GM18507 (cell line): Measurements from ENCODE around the gene ANKMY1.

Source experiments
- DNase-seq: peaks from one replicate; pipeline ENCODE4 v3.0.0; 2011; ENCODE audit warnings: low read depth; ENCODE audit not compliant: insufficient read length; ENCODE audit errors: extremely low spot score
- FAIRE-seq: peaks from 2 replicates; lab custom pipeline; 2011; peaks lifted over from hg19 to GRCh38; lab: Jason Lieb, UNC

Gene ANKMY1

DNA sequence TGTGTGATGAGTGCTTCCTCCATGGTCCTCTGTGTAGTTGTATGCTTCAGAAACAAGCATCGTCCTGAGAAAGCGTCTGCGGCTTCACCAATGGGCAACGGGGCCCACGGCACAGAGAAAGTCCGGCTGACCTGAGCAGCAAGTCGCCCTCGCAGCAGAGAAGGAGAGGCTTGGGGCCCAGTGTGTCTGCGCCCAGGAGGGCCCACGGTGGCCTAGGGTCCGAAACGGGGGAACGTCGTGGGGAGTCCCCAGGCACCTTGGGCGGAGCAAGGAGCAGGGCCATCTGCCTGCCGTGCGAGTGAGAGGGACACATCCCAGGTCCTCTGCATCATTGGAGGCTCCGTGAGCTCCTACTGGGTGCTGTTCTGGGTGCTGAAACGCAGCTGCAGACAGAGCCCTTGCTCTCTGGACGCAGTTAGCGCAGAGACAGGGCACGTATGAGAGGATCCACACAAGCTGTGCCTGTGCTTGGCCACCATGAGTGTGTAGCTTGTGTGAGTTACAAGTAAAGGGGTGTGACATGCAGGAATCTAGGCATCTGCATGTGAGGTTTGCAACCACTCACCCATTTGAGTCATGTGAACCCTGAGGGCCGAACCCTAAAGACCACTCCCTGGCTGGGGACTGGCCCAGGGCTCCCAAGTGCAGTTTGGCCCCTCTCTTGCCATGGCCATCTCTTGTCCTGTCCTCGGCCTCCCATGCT, 111.7 kb downstream of the ANKMY1 start:
- FAIRE-seq: no peak
- DNase-seq: no peak

DNA sequence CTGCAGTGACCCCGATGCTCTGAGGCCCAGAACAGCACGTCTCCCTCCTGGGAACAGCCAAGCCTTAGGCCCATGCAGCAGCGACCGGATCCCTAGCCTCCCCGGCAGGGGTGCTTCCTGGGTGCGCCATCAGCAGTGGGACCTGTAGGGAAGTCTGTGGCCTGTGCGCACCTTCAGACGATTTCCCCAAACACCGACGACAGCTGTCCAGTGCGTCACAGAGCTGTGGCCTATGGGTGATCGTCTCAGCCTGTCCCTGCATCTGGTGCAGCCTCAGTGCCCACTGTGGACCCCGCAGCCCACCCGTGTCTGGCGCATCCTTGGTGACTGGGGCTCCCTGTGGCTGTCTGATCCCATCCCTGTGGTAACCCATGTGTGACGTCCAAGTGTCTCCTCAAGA, 113.3 kb downstream of the ANKMY1 start:
- FAIRE-seq (no peak), DNase-seq (no peak)

DNA sequence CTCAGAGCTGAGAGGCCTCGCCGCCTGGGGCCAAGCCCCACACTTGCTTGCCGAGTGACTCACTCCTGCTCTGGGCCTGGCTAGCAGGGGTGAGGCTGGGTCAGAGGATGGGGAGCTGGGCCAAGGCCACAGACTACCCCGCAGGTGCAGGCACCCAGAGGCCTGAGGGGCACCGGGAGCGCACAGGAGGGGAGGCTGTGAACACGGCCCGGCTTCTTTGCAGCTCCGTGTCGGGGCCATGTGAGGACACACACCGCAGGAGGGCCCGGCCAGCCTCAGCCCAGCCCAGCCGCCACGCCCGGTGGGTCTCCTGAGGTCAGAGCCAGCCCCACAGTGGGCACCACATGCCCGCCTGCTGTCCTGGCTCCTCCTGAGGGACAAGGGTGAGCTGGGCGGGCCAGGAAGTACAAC, 113.9 kb downstream of the ANKMY1 start:
- DNase-seq: no peak

DNA sequence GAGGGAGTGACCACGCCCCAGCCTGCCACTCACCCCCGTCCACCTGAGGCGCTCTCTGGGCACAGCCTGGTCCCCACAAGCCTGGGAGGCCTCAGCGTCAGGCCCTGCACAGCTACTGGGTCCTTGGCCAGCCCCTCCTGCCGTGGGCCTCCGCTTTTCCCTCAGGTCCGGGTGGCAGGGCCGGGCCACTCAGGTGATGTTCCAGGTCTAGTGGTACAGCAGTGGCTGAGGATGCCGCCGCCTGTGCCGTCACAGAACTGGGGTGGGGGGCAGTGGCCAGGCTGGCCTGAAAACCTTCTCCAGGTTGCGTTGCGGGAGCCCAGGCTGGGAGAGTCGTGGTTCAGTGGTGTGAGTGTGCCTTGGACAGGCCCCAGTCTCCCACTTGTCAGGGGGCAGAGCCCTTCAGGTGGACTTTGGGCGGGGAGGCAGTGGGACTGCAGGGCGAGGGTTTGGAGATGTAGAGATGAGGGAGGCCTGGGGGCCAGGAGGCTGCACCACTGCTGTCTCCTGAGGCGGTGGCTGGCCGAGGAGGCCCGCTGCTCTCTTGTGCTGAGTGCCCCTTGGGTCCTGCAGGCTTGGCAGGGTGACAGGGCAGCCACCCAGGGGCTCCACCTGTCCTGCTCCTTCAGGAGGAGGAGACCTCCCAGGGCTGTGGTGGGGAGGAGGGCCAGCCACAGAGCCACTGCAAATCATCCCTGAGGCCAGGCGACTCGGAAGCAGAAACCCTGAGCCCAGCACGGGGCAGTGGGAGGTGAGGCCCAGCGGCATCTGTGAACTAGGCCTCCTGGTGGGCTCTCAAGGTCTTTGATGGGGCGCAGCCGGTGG, 114.7 kb downstream of the ANKMY1 start:
- FAIRE-seq (no peak), DNase-seq (no peak)

More for the DNA sequence above, 113.9 kb downstream of the ANKMY1 start:
- FAIRE-seq: no peak

DNA sequence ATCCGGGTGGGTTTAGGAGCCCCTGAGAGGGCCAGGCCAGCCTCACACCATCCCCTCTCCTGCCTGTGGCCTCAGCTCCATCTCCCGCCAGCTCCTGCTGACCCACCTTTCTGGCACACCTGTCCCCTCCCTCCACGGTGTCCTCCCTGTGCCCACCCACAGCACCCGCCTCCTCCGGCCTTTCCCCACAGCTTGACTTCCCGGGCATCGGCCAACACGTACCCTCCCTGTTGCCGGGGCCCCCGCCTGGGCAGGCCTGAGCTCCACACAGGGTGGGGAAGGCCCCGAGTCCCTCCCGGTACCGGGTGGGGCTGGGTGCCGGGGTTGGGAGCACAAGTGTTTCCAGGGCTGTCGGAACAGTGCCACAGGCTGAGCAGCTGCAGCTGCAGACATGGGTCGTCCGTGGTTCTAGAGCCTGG, 115.8 kb downstream of the ANKMY1 start:
- FAIRE-seq (no peak), DNase-seq (no peak)

DNA sequence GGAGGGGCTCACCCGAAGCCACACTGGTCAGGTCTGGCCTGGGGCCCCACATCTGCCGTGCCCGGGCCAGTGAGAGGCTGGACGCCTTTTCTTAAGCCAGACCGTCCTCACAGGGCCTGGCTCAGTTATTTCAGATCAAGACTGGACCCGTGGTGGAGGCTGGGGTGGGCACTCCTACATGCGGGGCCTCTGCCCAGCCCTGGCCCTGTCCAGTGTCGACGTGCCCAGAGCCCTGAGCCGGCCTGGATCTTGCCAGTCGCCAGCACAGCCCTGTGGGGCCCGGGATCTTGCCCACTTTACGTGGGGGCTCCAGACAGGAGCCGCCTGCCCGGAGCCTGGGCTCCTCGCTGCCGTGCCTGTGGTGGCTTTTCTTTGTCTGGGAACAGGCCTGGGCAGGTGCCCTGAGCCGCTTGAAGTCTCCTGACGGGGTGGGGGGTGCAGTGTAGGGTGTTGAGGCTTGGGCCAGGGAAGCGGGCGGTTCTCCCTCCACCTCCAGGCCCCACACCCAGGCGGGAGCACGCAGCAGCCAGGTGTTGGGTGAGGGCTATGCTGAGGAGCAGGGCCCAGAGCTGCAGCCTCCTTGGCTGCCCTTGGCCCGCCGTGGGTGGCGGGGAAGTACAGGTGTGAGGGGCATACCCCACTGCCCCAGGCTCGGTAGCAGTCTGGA, 116.3 kb downstream of the ANKMY1 start:
- DNase-seq (no peak), FAIRE-seq (no peak)

DNA sequence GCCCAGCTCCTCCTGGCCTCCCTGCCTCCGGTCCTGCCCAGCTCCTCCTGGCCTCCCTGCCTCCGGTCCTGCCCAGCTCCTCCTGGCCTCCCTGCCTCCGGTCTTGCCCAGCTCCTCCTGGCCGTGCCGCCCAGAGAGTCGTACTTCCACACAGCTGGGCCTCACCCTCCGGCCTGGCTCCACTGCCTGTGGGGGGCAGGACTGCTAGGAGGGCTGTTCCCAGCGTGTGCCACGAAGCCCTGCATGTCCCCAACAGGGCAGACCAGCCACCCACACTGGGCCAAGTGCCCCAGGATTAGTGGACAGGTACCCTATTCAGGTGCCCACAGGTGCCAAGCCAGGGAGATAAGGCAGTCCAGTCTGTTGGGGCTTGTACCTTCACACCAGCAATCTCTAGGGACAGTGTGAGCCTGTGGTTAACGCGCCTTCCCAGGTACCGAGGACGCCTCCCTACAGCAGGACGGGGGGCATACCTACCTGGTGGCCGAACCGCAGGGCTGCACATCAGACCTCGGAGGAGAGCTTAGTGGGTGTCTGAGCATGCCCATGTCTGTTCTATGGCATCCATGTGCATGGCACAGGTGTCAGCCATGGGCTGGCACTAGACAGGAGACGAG, 117.0 kb downstream of the ANKMY1 start:
- no peak for FAIRE-seq
- no peak for DNase-seq

DNA sequence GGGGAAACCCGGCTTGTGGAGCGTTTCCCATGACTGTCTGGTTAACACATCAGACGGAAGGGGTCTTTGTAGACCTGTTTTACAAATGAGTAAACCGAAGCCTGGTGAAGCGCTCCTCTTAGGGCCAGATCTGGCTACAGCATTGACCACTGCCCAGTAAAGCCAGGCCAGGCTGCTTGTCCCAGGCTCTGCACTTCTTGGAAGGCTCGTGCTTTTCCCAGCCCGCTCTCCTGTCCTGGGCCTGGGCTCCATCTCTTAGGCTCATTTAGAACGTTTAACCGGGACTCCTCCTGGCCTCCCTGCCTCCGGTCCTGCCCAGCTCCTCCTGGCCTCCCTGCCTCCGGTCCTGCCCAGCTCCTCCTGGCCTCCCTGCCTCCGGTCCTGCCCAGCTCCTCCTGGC, 117.5 kb downstream of the ANKMY1 start:
- DNase-seq: no peak
- FAIRE-seq: no peak

DNA sequence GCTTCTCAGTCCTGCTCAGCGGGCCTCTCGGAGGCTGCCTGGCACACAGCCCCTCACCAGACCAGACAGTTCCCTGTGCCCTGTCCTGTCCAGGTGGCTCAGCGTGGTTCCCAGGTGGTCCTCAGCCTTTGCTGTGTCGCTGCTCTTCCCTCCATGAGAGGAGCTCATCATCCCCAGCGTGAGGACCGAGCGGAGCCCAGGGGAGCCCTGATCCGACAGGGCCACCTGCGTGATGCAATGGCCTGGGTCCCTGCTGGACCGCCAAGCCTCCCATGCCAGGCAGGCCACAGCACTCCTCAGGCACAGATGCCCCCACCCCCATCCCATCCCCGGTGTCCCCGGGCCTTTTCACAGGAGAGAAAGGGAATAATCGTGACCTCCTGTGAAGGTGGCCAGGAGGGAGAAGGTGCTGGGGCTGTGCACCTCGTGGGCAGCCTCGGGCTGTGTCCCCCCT, 118.1 kb downstream of the ANKMY1 start:
- no peak for FAIRE-seq
- no peak for DNase-seq

DNA sequence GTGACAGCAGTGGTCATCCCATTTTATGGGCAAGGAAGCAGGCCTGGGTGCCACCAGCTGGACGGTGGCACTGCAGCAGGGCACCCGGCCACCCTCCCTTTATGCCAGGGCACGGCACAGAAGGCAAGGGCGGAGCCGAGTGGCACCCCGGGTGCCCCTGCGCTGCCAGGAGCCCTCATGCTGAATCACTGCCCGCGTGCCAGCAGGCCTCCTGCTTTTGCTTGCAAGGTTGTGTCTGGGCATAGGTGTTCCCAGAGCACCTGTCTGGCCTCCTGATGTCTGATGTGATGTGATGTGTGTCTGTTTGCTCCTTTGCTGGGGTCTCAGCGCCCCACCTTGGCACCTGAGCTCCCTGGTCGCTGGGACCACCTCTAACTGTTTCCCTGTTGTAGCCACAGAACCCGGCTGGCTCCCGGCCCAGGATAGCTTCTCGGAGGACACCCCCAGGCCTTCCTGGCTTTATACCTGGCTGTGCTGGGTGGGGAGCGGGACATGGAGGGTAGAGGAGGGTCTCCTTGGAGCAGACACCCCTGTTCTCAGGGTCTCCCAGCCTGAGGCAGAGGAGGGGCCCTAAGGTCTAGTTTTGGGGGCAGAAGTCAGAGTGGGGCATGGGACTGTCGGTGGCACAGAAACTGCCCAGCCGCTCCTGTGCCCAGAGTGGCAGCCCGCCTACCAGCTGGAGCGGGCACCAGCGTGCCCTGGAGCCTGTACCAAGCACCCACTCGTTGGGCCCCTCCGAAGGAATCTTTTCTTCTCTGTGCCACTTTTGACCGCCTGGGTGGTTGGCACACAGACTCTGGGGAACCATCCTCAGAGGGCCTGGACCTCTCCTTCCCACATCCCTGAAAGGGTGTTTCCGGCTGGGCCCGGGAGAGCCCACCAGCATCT, 118.7 kb downstream of the ANKMY1 start:
- FAIRE-seq (no peak), DNase-seq (no peak)

DNA sequence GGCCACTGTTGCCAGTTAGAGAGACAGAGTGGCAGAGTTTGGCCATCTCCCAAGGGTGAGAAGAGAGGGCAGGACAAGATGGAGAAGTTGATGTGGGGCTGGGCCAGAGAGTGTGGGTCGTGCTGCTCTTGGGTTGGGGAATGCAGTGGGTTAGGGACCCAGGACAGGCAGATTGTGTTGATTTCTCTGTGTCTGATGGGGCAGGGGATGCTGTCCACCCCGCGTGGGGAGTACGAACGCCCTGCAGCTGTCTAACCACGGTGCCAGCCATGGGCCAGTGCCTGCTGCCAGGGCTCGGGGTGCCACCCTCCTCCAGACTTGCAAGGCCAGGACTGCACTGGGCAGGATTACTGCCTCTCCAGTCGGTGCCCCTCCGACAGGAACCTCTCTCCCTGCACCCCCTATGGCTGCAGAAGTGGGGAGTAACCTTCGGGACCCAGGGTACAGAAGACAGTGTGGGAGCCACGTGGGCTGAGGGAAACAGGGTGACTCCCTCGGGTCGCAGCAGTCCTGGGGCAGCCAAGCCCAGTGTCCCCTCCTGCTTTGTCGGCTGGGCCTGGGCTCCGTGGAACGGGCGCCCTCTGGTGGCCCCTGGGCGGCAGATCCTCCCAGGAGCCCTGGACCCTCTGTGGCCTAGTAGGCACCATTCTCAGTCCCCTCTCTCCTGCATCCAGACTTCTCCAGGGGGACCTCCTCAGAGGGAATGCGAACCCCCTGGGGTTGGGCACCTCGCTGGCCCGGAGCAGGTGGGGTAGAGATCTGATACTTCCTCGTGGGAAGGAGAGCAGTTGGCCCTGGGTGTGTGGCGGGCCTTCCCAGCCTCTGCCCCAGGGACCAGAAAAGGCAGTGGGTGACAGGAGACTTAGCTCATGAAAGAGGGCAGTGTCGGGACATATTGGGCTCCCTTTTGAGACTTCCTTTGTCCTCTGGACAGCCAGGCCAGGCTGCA, 119.7 kb downstream of the ANKMY1 start:
- peak; percentile 64 for DNase-seq
- peak; percentile 65 for FAIRE-seq

DNA sequence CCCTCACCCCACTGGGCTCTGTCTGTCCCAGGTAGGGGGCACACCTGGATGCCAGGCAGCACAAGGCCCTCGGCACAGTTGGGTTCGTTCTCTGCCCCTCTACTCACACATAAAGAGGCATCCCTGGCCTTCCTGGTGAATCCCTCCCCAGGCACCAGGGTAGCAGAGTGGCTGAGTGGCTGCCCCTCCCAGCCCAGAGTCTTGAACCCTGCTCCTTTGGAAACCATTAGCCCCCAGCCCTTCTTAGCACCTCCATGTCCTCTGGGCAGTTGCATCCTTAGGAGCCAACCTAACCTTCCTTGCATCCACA, 120.3 kb downstream of the ANKMY1 start:
- DNase-seq: no peak
- FAIRE-seq: no peak

DNA sequence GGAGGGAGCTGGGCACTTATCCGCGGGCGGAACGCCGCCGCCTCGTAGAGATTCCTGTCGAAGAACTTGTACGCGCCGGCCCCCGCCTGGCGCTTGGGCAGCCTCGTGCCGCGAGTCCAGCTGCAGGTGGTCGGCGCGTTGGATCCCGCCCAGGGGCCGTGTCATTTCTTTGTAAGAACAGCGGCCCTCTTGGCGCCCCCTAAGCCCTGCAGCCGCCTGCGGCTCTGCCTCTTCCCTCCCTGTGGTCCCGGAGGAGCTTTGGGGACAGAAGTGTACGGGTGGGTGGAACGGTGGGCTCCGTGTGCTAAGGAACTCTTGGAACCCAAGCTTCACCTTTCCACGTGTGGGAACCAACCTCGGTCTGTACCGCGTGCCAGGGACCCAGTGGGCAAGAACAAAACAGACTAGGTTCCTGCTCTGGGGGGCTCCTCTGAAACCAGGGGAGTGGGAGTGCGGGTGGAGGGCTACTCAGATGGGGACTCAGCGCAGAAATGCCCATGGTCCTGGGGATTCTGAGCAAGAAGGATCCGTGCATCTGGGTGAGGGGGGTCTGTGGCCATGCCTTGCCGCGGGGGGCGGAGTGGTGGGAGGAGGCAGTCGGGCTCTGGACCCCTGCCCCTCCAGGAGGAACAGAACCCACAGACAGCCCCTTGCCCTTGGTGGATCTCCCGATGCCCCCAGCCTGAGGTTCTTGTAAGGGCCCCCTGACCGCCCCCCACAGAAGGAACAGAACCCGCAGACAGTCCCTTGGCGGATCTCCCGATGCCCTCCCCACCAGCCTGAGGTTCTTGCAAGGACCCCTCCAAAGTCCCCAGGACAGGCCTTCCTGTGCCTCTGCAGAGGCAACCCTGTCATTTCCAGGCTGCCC, 120.9 kb downstream of the ANKMY1 start:
- no peak for FAIRE-seq
- no peak for DNase-seq

DNA sequence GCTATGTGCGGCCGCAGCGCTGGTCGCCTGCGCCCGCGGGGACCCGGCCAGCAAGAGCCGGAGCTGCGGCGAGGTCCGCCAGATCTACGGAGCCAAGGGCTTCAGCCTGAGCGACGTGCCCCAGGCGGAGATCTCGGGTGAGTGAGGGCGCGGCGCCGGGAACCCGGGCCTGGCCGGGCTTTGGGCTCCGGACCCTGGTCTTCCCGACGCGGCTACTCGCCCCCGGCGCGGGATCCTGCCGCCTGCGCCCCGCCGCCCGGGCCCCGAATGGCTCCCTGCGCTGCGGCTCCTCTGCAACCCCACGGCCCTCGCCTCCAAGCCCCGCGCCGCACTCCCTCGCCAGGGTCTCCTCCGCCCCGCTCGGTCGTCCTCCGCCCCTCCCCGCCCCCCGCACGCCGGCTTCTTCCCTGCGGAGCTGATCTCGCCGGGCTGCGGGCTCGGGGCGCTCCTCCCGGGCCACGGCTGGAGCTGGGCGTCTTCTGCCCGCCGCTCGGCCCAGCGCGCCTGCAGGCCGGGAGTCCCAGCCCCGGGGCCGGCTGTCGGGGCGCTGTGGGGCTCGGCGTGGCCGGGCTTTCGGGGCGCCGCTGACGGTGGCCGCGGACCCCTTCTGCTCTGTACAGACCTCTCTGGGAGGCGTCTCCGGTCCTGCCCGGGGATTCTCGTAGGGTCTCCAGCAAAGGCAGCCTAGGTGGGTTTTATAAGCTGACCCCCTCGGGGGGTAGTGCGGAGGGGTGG, 121.7 kb downstream of the ANKMY1 start:
- DNase-seq (no peak), FAIRE-seq (no peak)

DNA sequence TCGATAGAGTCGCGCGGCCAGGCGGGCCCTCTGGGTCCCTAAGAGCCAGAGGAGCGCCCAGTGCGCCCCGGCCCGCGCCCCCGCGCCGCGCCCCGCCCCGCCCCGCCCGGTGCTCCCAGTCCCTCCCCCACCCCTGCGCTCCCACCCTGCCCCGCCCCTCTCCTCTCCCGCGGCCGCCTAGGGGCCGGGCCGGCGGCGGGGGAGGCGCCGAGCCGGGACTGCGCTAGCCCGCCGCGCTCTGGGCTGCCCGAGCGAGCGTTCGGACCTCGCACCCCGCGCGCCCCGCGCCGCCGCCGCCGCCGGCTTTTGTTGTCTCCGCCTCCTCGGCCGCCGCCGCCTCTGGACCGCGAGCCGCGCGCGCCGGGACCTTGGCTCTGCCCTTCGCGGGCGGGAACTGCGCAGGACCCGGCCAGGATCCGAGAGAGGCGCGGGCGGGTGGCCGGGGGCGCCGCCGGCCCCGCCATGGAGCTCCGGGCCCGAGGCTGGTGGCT, 122.3 kb downstream of the ANKMY1 start, which contains the start of gene GPC1:
Gene GPC1, plus strand, starts transcription at position 207 of the 491 bp plus-strand sequence. Its CDS starts 256 bp downstream, at position 463.
- FAIRE-seq: no peak

DNA sequence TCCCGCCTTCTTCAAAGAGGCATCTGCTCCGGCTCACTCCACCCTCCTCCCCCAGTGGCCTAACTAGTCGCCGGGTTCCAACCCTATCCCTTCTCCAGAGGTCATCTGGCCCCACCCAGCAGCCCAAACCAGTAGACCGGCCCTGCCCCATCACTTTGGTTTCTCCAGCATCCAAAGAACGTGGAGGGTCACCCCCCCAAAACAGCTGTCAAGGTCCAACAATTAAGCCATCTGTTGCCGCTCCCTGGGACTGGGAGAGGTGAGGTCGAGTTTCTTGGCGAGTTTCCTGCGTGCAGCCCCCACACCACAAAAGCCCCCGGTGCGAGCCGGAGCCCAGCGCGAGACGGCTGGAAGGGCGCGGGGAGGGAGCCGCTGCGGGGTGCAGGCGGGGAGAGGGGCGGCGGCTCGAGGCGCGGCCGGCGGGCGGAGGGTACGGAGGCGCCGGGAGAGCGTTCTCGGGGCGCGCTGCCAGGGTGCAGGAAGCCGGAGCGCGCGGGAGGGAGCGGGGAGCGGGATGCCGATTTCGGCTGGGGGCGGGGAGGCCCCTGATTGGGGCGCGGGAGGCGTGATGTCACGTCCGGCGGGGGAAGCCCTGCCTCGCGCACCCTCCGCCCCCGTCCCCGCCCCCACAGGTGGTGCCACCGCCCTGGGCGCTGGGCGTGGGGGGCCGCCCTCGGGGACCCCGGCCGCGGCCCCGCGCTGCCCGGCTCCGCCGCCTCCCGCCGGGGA, 122.9 kb downstream of the ANKMY1 start:
- DNase-seq (peak; percentile 81), FAIRE-seq (no peak)

More for the DNA sequence above, 122.3 kb downstream of the ANKMY1 start, which contains the start of gene GPC1:
- peak; percentile 72 for DNase-seq
